Stimulated activated CD4-positive, alpha-beta T cell treated with anti-CD3 and anti-CD28 coated beads, TNF-alpha, amount 100 ng/mL, for 1 hour (primary cell): ENCODE data around the gene GABRB2.
"Not testable (repeated sequence)": the region's sequence is repeated elsewhere in the genome, so short reads cannot be mapped to it uniquely, and the experiment has no call there.

ENCODE experiments used
- DNase-seq, 3 donors: peaks; one replicate each; pipeline ENCODE4 v3.0.0-alpha.2; 2020; ENCODE audit warnings: low read depth in 3 of 3, low spot score in 1 of 3

GABRB2 gene

GRCh38 chr5:161256957-161257356 is 289.6 kb downstream of the GABRB2 start:
- no peak for DNase-seq

- DNase-seq: not testable (repeated sequence)
Measured at GRCh38 chr5:161252955-161253354, 293.6 kb downstream of the GABRB2 start.

GRCh38 chr5:161246749-161247148 is 299.8 kb downstream of the GABRB2 start:
- DNase-seq: no peak

- DNase-seq: not testable (repeated sequence)
Measured at GRCh38 chr5:161245846-161246245, 300.7 kb downstream of the GABRB2 start.
